ENCODE results near the gene LMNB1. TPM values are rescaled to one million over a fixed set of nuclear protein-coding genes. Genes with fewer than 3 reads are reported as not detected.

LMNB1 gene
- total RNA-seq, 1 experiment from 2014 or later = 150 TPM

- DNase-seq (ENCODE audit: low read depth, low spot score) (no peak), ATAC-seq (no peak)
- TF ChIP-seq REST (IDR thresholded peaks at IDR 0.05; ENCODE audit: low read depth) = no peak
- TF ChIP-seq ZFX (IDR thresholded peaks at IDR 0.05) = no peak
- no peak for TF ChIP-seq JUND (IDR thresholded peaks at IDR 0.05)
- no peak for TF ChIP-seq ZBTB33 (IDR thresholded peaks at IDR 0.05; ENCODE audit: extremely low read depth, insufficient replicate concordance, low read length)
- no peak for TF ChIP-seq SRF (IDR thresholded peaks at IDR 0.05; ENCODE audit: low read depth)
- Histone ChIP-seq H3K27me3 (ENCODE audit: insufficient read depth, low read length) (no peaks in the 10 kb centered on the region), H3K9ac (ENCODE audit: low read length) (no peak overlapping the region), H3K4me2 (ENCODE audit: low read length) (no peak overlapping the region), H3K27ac (ENCODE audit: low read depth, low read length) (no peak overlapping the region), H3K79me2 (ENCODE audit: insufficient read depth, low read length) (peaks cover 82% of the 10 kb centered on the region), H2AFZ (ENCODE audit: low read depth, low read length, poor library complexity, severe bottlenecking) (no peak overlapping the region), H3K9me3 (ENCODE audit: control insufficient read depth in 1 of 2, insufficient read depth in 1 of 2, low read depth in 1 of 2, low read length in 2 of 2) (no peaks in the 10 kb centered on the region), H4K20me1 (ENCODE audit: insufficient read depth) (peaks cover 4% of the 10 kb centered on the region), H3K4me1 (ENCODE audit: control insufficient read depth in 1 of 2, insufficient read depth in 2 of 2, low read length in 2 of 2) (no peaks in the 10 kb centered on the region), H3K9me2 (ENCODE audit: insufficient read depth) (no peaks in the 10 kb centered on the region), H3K36me3 (ENCODE audit: control insufficient read depth in 1 of 2, insufficient read depth in 2 of 2, low read length in 2 of 2) (peaks cover 56 to 79% of the 10 kb centered on the region in 2 experiments), H3K4me3 (replicated peaks in 1 of 2; ENCODE audit: low read depth in 1 of 2, low read length in 2 of 2) (no peak overlapping the region)
- no TSS peak for BruUV-seq (replicated peaks)
- POLR2A ChIA-PET = no interaction called here
- CTCF ChIA-PET = no interaction called here
- RAD21 ChIA-PET (ENCODE audit: low non-redundant PET in 1 of 2, low total read pairs in 2 of 2, uncharacterized antibody in 2 of 2, unreplicated experiment in 2 of 2) = no interaction called here
- intact Hi-C loops (cut with micrococcal nuclease) = no loop called here
Observed at GRCh38 chr5:126830061-126830460, 53.1 kb downstream of the LMNB1 start.
